ENCODE results near the gene OVCH1.

OVCH1 gene

GRCh38 chr12:29416748-29417147, 80.7 kb downstream of the OVCH1 start:
- TF ChIP-seq CTCF (IDR thresholded peaks at IDR 0.05) (no peak), ZFX (IDR thresholded peaks at IDR 0.05; ENCODE audit: borderline replicate concordance) (no peak)
- no peak overlapping the region for H3K27ac ChIP-seq

GRCh38 chr12:29415111-29415510, 82.4 kb downstream of the OVCH1 start:
- H3K27ac ChIP-seq, result no peak overlapping the region
- TF ChIP-seq CTCF (IDR thresholded peaks at IDR 0.05) (no peak), ZFX (IDR thresholded peaks at IDR 0.05; ENCODE audit: borderline replicate concordance) (no peak)

GRCh38 chr12:29414368-29414767, 83.1 kb downstream of the OVCH1 start:
- no peak overlapping the region for H3K27ac ChIP-seq
- TF ChIP-seq ZFX (IDR thresholded peaks at IDR 0.05; ENCODE audit: borderline replicate concordance) (no peak), CTCF (IDR thresholded peaks at IDR 0.05) (no peak)

GRCh38 chr12:29405561-29405960, 91.9 kb downstream of the OVCH1 start:
- H3K27ac ChIP-seq, result no peak overlapping the region
- TF ChIP-seq CTCF (IDR thresholded peaks at IDR 0.05) (no peak), ZFX (IDR thresholded peaks at IDR 0.05; ENCODE audit: borderline replicate concordance) (no peak)

- no peak overlapping the region for H3K27ac ChIP-seq
- TF ChIP-seq CTCF (IDR thresholded peaks at IDR 0.05), result no peak
- no peak for TF ChIP-seq ZFX (IDR thresholded peaks at IDR 0.05; ENCODE audit: borderline replicate concordance)
Measured at GRCh38 chr12:29403991-29404390, 93.5 kb downstream of the OVCH1 start.

- no peak for TF ChIP-seq ZFX (IDR thresholded peaks at IDR 0.05; ENCODE audit: borderline replicate concordance)
- TF ChIP-seq CTCF (IDR thresholded peaks at IDR 0.05), result no peak
- no peak overlapping the region for H3K27ac ChIP-seq
Measured at GRCh38 chr12:29402437-29402836, 95.0 kb downstream of the OVCH1 start.

- no peak overlapping the region for H3K27ac ChIP-seq
- no peak for TF ChIP-seq ZFX (IDR thresholded peaks at IDR 0.05; ENCODE audit: borderline replicate concordance)
Measured at GRCh38 chr12:29398495-29398894, 99.0 kb downstream of the OVCH1 start.

- TF ChIP-seq ZFX (IDR thresholded peaks at IDR 0.05; ENCODE audit: borderline replicate concordance) (no peak), CTCF (IDR thresholded peaks at IDR 0.05) (no peak)
- no peak overlapping the region for H3K27ac ChIP-seq
Measured at GRCh38 chr12:29396774-29397173, 100.7 kb downstream of the OVCH1 start.
